ENCODE results near the gene TRPT1. TPM values are rescaled to one million over a fixed set of nuclear protein-coding genes. Genes with fewer than 3 reads are reported as not detected.
A peak's percentile ranks its signal among the peaks of the same experiment; 100 is the strongest.

Gene TRPT1
- total RNA-seq, 1 donor from 2014 or later, result 29.4 TPM

GRCh38 chr11:64230171-64230984, 4.4 kb upstream of the TRPT1 start, which contains the start of gene DNAJC4:
Gene DNAJC4, plus strand, starts transcription at chr11:64230548. Its CDS starts 307 bp downstream, at chr11:64230855.
- Histone ChIP-seq H3K36me3 (ENCODE audit: insufficient read depth, low read length) (no peaks in the 10 kb centered on the region), H4K20me1 (ENCODE audit: insufficient read depth, low read length) (peaks cover 6% of the 10 kb centered on the region), H3K27ac (ENCODE audit: low read depth, low read length) (peak within 1 kb of the TSS; percentile 56), H3K9ac (ENCODE audit: low read length) (peak within 1 kb of the TSS; percentile 85), H3K9me3 (ENCODE audit: insufficient read depth, low read depth, low read length) (no peaks in the 10 kb centered on the region), H3K27me3 (ENCODE audit: insufficient read depth, low read length) (no peaks in the 10 kb centered on the region), H3K4me1 (ENCODE audit: insufficient read depth, low read length) (peaks cover 32% of the 10 kb centered on the region), H3K79me2 (ENCODE audit: insufficient read depth, low read length) (peaks cover 31% of the 10 kb centered on the region), H2AFZ (ENCODE audit: low read depth, low read length) (peak within 1 kb of the TSS; percentile 84), H3K4me2 (ENCODE audit: low read length) (peak within 1 kb of the TSS; percentile 100), H3K4me3 (ENCODE audit: insufficient read depth, low read depth, low read length) (peak within 1 kb of the TSS; percentile 74)
- H3K9me3 Mint-ChIP-seq (ENCODE audit: unreplicated experiment), result no peaks in the 10 kb centered on the region
- H3K27ac Mint-ChIP-seq (ENCODE audit: unreplicated experiment), result peak within 1 kb of the TSS; percentile 53
- no peaks in the 10 kb centered on the region for H3K27me3 Mint-ChIP-seq (ENCODE audit: low read depth, unreplicated experiment)
- no peak for FAIRE-seq
- peak within 1 kb of the TSS; percentile 85 for H3K4me3 Mint-ChIP-seq (ENCODE audit: unreplicated experiment)
- H3K36me3 Mint-ChIP-seq (ENCODE audit: low read depth, unreplicated experiment), result no peaks in the 10 kb centered on the region
- DNase-seq (ENCODE audit: low read depth), result peak; percentile 76
- peaks cover 10% of the 10 kb centered on the region for H3K4me1 Mint-ChIP-seq (ENCODE audit: low read depth, unreplicated experiment)
- TF ChIP-seq CTCF (IDR thresholded peaks at IDR 0.05; ENCODE audit: insufficient read depth, low read depth, low read length) (no peak), EZH2 (IDR thresholded peaks at IDR 0.05; ENCODE audit: insufficient read depth, low read length) (no peak)

- FAIRE-seq, result no peak
- Histone ChIP-seq H4K20me1 (ENCODE audit: insufficient read depth, low read length) (peaks cover 3% of the 10 kb centered on the region), H3K36me3 (ENCODE audit: insufficient read depth, low read length) (no peaks in the 10 kb centered on the region), H3K27me3 (ENCODE audit: insufficient read depth, low read length) (no peaks in the 10 kb centered on the region), H2AFZ (ENCODE audit: low read depth, low read length) (peak overlapping the region; percentile 57), H3K9me3 (ENCODE audit: insufficient read depth, low read depth, low read length) (no peaks in the 10 kb centered on the region), H3K79me2 (ENCODE audit: insufficient read depth, low read length) (peaks cover 32% of the 10 kb centered on the region), H3K9ac (ENCODE audit: low read length) (peak overlapping the region; percentile 85), H3K4me2 (ENCODE audit: low read length) (peak overlapping the region; percentile 100), H3K4me3 (ENCODE audit: insufficient read depth, low read depth, low read length) (peak overlapping the region; percentile 74), H3K4me1 (ENCODE audit: insufficient read depth, low read length) (peaks cover 31% of the 10 kb centered on the region), H3K27ac (ENCODE audit: low read depth, low read length) (no peak overlapping the region)
- Mint-ChIP-seq H3K4me1 (ENCODE audit: low read depth, unreplicated experiment) (peaks cover 11% of the 10 kb centered on the region), H3K9me3 (ENCODE audit: unreplicated experiment) (no peaks in the 10 kb centered on the region), H3K27ac (ENCODE audit: unreplicated experiment) (peak overlapping the region; percentile 53), H3K36me3 (ENCODE audit: low read depth, unreplicated experiment) (no peaks in the 10 kb centered on the region), H3K4me3 (ENCODE audit: unreplicated experiment) (peak overlapping the region; percentile 85), H3K27me3 (ENCODE audit: low read depth, unreplicated experiment) (no peaks in the 10 kb centered on the region)
- no peak for DNase-seq (ENCODE audit: low read depth)
- no peak for TF ChIP-seq CTCF (IDR thresholded peaks at IDR 0.05; ENCODE audit: insufficient read depth, low read depth, low read length)
- no peak for TF ChIP-seq EZH2 (IDR thresholded peaks at IDR 0.05; ENCODE audit: insufficient read depth, low read length)
Measured at GRCh38 chr11:64229744-64230170, 3.8 kb upstream of the TRPT1 start.
